HepG2 (cell line): ENCODE measurements around the gene PCYT2. TPM values are rescaled to one million over a fixed set of nuclear protein-coding genes. Genes with fewer than 3 reads are reported as not detected.

Experiments
- AKNA ChIP-seq: sonication (generic); formaldehyde crosslinking; IDR thresholded peaks from 2 replicates; pipeline ENCODE4 v1.4.0; 2020; ENCODE audit warnings: missing genetic modification reagents, borderline replicate concordance
- ATF5 ChIP-seq: sonication (generic); formaldehyde crosslinking; IDR thresholded peaks from 2 replicates; pipeline ENCODE4 v1.4.0; 2020; ENCODE audit warnings: mild to moderate bottlenecking, low read depth, missing genetic modification reagents
- HMGA1 ChIP-seq: sonication (generic); formaldehyde crosslinking; conservative IDR thresholded peaks from 2 replicates; pipeline ENCODE4 v1.4.0; 2020; ENCODE audit warnings: missing genetic modification reagents
- ISX ChIP-seq: sonication (generic); formaldehyde crosslinking; conservative IDR thresholded peaks from 2 replicates; pipeline ENCODE4 v1.5.0; 2020; ENCODE audit warnings: missing genetic modification reagents
- PHF20 ChIP-seq: sonication (generic); formaldehyde crosslinking; IDR thresholded peaks from 2 replicates; pipeline ENCODE4 v1.5.0; 2020; ENCODE audit warnings: mild to moderate bottlenecking, missing genetic modification reagents
- REXO4 ChIP-seq: sonication (generic); formaldehyde crosslinking; IDR thresholded peaks from 2 replicates; pipeline ENCODE4 v1.8.0; 2022; ENCODE audit warnings: missing genetic modification reagents, mild to moderate bottlenecking, borderline replicate concordance
- RFXANK ChIP-seq: IDR thresholded peaks from 2 replicates; pipeline ENCODE4 v1.6.1; 2016
- SRSF4 ChIP-seq: fragments of 200-400 bp; formaldehyde crosslinking; IDR thresholded peaks from one replicate; pipeline ENCODE4 v1.6.1; 2018; ENCODE audit warnings: mild to moderate bottlenecking, low read depth, low read length, moderate library complexity; ENCODE audit not compliant: poor library complexity, severe bottlenecking
- SSRP1 ChIP-seq: IDR thresholded peaks from 2 replicates; pipeline ENCODE4 v1.6.1; 2016; ENCODE audit warnings: control low read depth
- THAP9 ChIP-seq: sonication (generic); formaldehyde crosslinking; IDR thresholded peaks from 2 replicates; pipeline ENCODE4; 2020; ENCODE audit warnings: missing genetic modification reagents, mild to moderate bottlenecking, borderline replicate concordance
- XRCC5 ChIP-seq: fragments of 200-400 bp; formaldehyde crosslinking; optimal IDR thresholded peaks from 2 replicates; pipeline ENCODE3; 2017; ENCODE audit warnings: mild to moderate bottlenecking, low read length
- ZFX ChIP-seq: sonication (generic); formaldehyde crosslinking; IDR thresholded peaks from 2 replicates; pipeline ENCODE4 v1.4.0; 2020; ENCODE audit warnings: mild to moderate bottlenecking, low read depth, missing genetic modification reagents, moderate library complexity
- ZNF124 ChIP-seq: sonication (generic); formaldehyde crosslinking; IDR thresholded peaks from 2 replicates; pipeline ENCODE4 v1.4.0; 2020; ENCODE audit warnings: missing genetic modification reagents
- ZNF251 ChIP-seq: sonication (generic); formaldehyde crosslinking; IDR thresholded peaks from 2 replicates; pipeline ENCODE4 v1.9.0; 2021; ENCODE audit warnings: mild to moderate bottlenecking, missing genetic modification reagents
- ZNF44 ChIP-seq: sonication (generic); formaldehyde crosslinking; IDR thresholded peaks from 2 replicates; pipeline ENCODE4 v1.5.1; 2020; ENCODE audit warnings: mild to moderate bottlenecking, missing genetic modification reagents
- ZNF780A ChIP-seq: sonication (generic); formaldehyde crosslinking; IDR thresholded peaks from 2 replicates; pipeline ENCODE4 v1.8.0; 2022; ENCODE audit warnings: mild to moderate bottlenecking, missing genetic modification reagents, moderate library complexity
- polyA plus RNA-seq, 8 experiments: library from polyadenylated mRNA; depleted of rRNA in 3 of 8; stranded (reverse) in 7 of 8; unstranded in 1 of 8; fragments of >200 nt; fragmentation: Illumina TruSeq in 4 of 8; extraction: Trizol in 4 of 8; gene quantifications; 2 replicates each; pipeline versions ENCODE4 v1.2.1 to v1.2.3, GENCODE V29; 2011 to 2016; ENCODE audit warnings: low read depth in 4 of 8, missing spikeins in 1 of 8, mixed read lengths in 1 of 8; ENCODE audit not compliant: insufficient read depth in 1 of 8
- total RNA-seq, 5 experiments: library from RNA; depleted of rRNA; stranded (reverse); fragments of >200 nt; fragmentation: Illumina TruSeq; extraction: Trizol; gene quantifications; 2 replicates each; pipeline ENCODE4 v1.2.3, GENCODE V29; 2016; ENCODE audit warnings: low read depth in 1 of 5
- TF ChIP-seq, protein P1 (sequence below): sonication (generic); formaldehyde crosslinking; conservative IDR thresholded peaks from 2 replicates; pipeline ENCODE4 v1.4.0; 2020; ENCODE audit warnings: missing genetic modification reagents

The PCYT2 gene
- total and polyA plus RNA-seq, 2 of the 13 experiments (the other 11 are each of a cell fraction or from before 2014, with no cell fraction given), result 147 to 297 TPM

GRCh38 chr17:81928544-81929252 lies 17.5 kb upstream of the PCYT2 start (continued):
- no peak for TF ChIP-seq AKNA (CRISPR knock-in tag)
- TF ChIP-seq PHF20 (CRISPR knock-in tag), result no peak
- no peak for TF ChIP-seq ATF5
- TF ChIP-seq SSRP1 (CRISPR knock-in tag), result peak; percentile 12; the same call in 1 of the 2 replicates
- TF ChIP-seq ZNF44 (CRISPR knock-in tag), result 0 out of 2 replicates have a peak, but pooled peaks have one; percentile 44
- TF ChIP-seq ZNF124 (CRISPR knock-in tag), result peak; percentile 67; the same call in 1 of the 2 replicates
- no peak for TF ChIP-seq SRSF4
- TF ChIP-seq XRCC5, result no peak
- no peak for TF ChIP-seq ISX (CRISPR knock-in tag)
- no peak for TF ChIP-seq RFXANK
- TF ChIP-seq, protein P1, sequence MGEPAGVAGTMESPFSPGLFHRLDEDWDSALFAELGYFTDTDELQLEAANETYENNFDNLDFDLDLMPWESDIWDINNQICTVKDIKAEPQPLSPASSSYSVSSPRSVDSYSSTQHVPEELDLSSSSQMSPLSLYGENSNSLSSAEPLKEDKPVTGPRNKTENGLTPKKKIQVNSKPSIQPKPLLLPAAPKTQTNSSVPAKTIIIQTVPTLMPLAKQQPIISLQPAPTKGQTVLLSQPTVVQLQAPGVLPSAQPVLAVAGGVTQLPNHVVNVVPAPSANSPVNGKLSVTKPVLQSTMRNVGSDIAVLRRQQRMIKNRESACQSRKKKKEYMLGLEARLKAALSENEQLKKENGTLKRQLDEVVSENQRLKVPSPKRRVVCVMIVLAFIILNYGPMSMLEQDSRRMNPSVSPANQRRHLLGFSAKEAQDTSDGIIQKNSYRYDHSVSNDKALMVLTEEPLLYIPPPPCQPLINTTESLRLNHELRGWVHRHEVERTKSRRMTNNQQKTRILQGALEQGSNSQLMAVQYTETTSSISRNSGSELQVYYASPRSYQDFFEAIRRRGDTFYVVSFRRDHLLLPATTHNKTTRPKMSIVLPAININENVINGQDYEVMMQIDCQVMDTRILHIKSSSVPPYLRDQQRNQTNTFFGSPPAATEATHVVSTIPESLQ (CRISPR knock-in tag), result no peak
- TF ChIP-seq HMGA1 (CRISPR knock-in tag), result no peak
- no peak for TF ChIP-seq ZNF780A (CRISPR knock-in tag)
- no peak for TF ChIP-seq ZNF251
- no peak for TF ChIP-seq REXO4
- TF ChIP-seq THAP9 (CRISPR knock-in tag), result peak; percentile 53; the same call in 1 of the 2 replicates
- TF ChIP-seq ZFX, result no peak
